Hair follicular keratinocyte (primary cell): Measurements from ENCODE around the gene P3H4. TPM values are rescaled to one million over a fixed set of nuclear protein-coding genes. Genes with fewer than 3 reads are reported as not detected.

Experiments used
- total RNA-seq: library from RNA; depleted of rRNA; stranded (reverse); fragments of >200 nt; gene quantifications from 2 replicates; pipeline ENCODE4 v1.2.3, GENCODE V29; 2015

P3H4 gene
- 13.5 and 14.7 TPM in 2 replicates for total RNA-seq

GRCh38 chr17:41811549-41812380, at the start of gene P3H4:
Gene P3H4, minus strand, starts transcription at chr17:41811949. Its CDS starts 34 bp downstream, at chr17:41811915.

DNA sequence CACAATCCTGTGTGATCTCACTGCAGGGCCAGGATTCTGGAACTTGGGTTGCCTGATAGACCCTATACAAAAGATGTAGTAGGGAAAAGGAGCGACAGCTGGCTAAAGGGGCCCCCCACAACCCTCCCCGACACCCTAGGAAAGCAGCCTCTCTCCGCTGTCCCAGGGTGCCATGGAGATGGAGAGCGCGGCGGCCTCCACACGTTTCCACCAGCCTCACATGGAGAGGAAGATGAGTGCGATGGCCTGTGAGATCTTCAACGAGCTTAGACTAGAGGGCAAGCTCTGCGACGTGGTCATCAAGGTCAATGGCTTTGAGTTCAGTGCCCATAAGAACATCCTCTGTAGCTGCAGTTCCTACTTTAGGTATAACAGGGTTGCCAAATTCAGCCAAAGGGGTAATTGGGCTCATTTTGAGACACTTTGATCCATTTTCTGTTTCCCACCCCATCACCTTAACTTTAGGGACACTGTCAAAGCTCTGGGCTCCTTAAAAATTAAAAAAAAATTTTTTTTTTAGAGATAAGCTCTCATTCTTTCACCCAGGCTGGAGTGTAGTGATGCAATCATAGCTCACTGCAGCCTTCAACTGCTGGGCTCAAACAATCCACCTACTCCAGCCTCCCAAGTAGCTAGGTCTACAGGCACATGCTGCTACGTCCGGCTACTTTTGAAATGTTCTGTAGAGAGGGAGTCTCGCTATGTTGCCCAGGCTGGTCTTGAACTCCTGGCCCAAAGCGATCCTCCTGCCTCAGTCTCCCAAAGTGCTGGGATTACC, 26.2 kb upstream of the P3H4 start, which contains the start of gene KLHL10:
Gene KLHL10, plus strand, starts transcription at position 65 of the 778 bp plus-strand sequence. Its CDS starts 108 bp downstream, at position 173.

GRCh38 chr17:41835800-41836549, 24.2 kb upstream of the P3H4 start, which contains the start of gene NT5C3B:
Gene NT5C3B, minus strand, starts transcription at chr17:41836232. Its CDS starts 39 bp downstream, at chr17:41836193.

GRCh38 chr17:41812381-41813151, 817 bp upstream of the P3H4 start, which contains the start of gene FKBP10:
Gene FKBP10, plus strand, starts transcription at chr17:41813004. Its CDS starts 31 bp downstream, at chr17:41813035.

GRCh38 chr17:41786227-41787020, 25.3 kb downstream of the P3H4 start, which contains the start of gene JUP:
Gene JUP, minus strand, starts transcription at chr17:41786711. Its CDS starts 14,857 bp downstream, at chr17:41771854.

Other genes with a start within 250 kb of the P3H4 start
- gene KRT9, start 239.9 kb downstream of the P3H4 start, total RNA-seq, result 0.23 and 0.61 TPM in 2 replicates
- 10,563 and 10,587 TPM in 2 replicates for gene KRT14, start 225.1 kb downstream of the P3H4 start, total RNA-seq
- 260 and 387 TPM in 2 replicates for gene KRT16, start 199.2 kb downstream of the P3H4 start, total RNA-seq
- gene KRT17, start 187.4 kb downstream of the P3H4 start, total RNA-seq, result 10,873 and 11,761 TPM in 2 replicates
- 117 and 140 TPM in 2 replicates for gene EIF1, start 123.1 kb downstream of the P3H4 start, total RNA-seq
- gene GAST, start 99.6 kb downstream of the P3H4 start, total RNA-seq, result not detected in 2 replicates
- 1.3 and 1.4 TPM in 2 replicates for gene HAP1, start 77.3 kb downstream of the P3H4 start, total RNA-seq
- 457 and 666 TPM in 2 replicates for gene JUP, start 25.2 kb downstream of the P3H4 start, total RNA-seq
- 12.1 and 21.3 TPM in 2 replicates for gene FKBP10, start 1.1 kb upstream of the P3H4 start, total RNA-seq
- 35.8 and 49.7 TPM in 2 replicates for gene NT5C3B, start 24.3 kb upstream of the P3H4 start, total RNA-seq
- 1.0 TPM in 1 of 2 replicates, not detected in the other for gene KLHL10, start 25.9 kb upstream of the P3H4 start, total RNA-seq
- gene KLHL11, start 53.5 kb upstream of the P3H4 start, total RNA-seq, result 13.3 and 15.9 TPM in 2 replicates
- gene ACLY, start 107.0 kb upstream of the P3H4 start, total RNA-seq, result 279 and 333 TPM in 2 replicates
- gene ODAD4, start 118.7 kb upstream of the P3H4 start, total RNA-seq, result 0.39 and 1.6 TPM in 2 replicates
- gene CNP, start 154.8 kb upstream of the P3H4 start, total RNA-seq, result 27.3 and 38.2 TPM in 2 replicates
- 47.7 and 63.7 TPM in 2 replicates for gene DNAJC7, start 205.5 kb upstream of the P3H4 start, total RNA-seq
- gene NKIRAS2, start 208.1 kb upstream of the P3H4 start, total RNA-seq, result 34.1 and 34.4 TPM in 2 replicates
- gene C17orf113, start 238.7 kb upstream of the P3H4 start, total RNA-seq, result 0.16 and 0.38 TPM in 2 replicates